ENCODE data around the gene KIF19. TPM values are rescaled to one million over a fixed set of nuclear protein-coding genes. Genes with fewer than 3 reads are reported as not detected.

KIF19 gene
- total RNA-seq, 1 experiment from 2014 or later = 0.15 TPM

DNA sequence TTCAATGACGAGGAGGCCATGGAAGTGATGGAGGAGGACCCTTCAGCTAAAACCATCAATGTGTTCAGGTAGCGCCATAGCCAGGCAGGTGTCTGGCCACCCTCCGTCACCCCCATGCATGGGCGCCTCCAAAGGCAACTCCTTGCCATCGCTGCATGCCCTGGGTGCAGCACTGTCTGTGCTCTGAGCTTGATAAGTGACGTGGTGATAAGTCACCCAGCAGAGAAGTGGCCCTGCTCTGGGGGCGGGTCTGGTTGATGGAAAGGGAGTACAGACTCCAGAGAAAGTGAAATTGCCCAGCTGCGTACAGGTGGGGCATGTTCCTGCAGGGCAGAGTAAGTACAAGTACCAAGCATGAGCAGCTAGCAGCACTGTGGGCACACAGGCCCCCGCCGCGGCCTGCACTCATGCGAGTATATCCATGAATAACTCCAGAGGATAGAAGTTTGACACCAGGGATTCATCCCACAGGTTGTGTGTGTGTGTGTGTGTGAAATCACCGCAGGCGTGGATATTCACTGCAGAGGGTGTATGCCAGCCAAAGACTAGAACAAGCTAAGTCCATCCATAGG, 38.9 kb upstream of the KIF19 start:
- peaks cover 5 to 10% of the 10 kb centered on the region in 2 experiments; a peak in 3 of 4 replicates for H3K4me1 ChIP-seq (ENCODE audit: control insufficient read depth in 1 of 2, insufficient read depth in 2 of 2, low read length in 2 of 2)
- no peak for TF ChIP-seq REST (IDR thresholded peaks at IDR 0.05; ENCODE audit: low read depth)
- no peak for TF ChIP-seq POLR2A (IDR thresholded peaks at IDR 0.05; ENCODE audit: borderline replicate concordance, extremely low read depth, insufficient read depth, insufficient read length)
- TF ChIP-seq EZH2phosphoT487 (IDR thresholded peaks at IDR 0.05; ENCODE audit: borderline replicate concordance) = no peak
- no peak for TF ChIP-seq CEBPB (IDR thresholded peaks at IDR 0.05; ENCODE audit: low read depth)
- TF ChIP-seq SIN3A (IDR thresholded peaks at IDR 0.05; ENCODE audit: low read depth) = no peak
- no peak for TF ChIP-seq ZFX (IDR thresholded peaks at IDR 0.05)
- no peak for TF ChIP-seq TCF7L2 (IDR thresholded peaks at IDR 0.05; ENCODE audit: borderline replicate concordance, extremely low read depth, insufficient read depth, insufficient read length)
- no peak for TF ChIP-seq YY1 (IDR thresholded peaks at IDR 0.05; ENCODE audit: extremely low read depth, insufficient replicate concordance, low read depth, low read length)
- no peak for TF ChIP-seq MAX (IDR thresholded peaks at IDR 0.05)
- no peak for TF ChIP-seq EZH2 (IDR thresholded peaks at IDR 0.05)
- no peak overlapping the region for H3K27ac ChIP-seq (ENCODE audit: low read depth, low read length)
- intact Hi-C loops (cut with micrococcal nuclease) = no loop called here
- CTCF ChIA-PET = interaction anchor here (0.8 to 1.6 kb wide), 2 partner anchors 9 to 81 kb away, joined by 3 to 5 read pairs; partner anchors contain the start of gene GPR142
- no peaks in the 10 kb centered on the region for H4K20me1 ChIP-seq (ENCODE audit: insufficient read depth)
- no peaks in the 10 kb centered on the region for H3K9me3 ChIP-seq (ENCODE audit: control insufficient read depth in 1 of 2, insufficient read depth in 1 of 2, low read depth in 1 of 2, low read length in 2 of 2)
- H3K9me2 ChIP-seq (ENCODE audit: insufficient read depth) = no peaks in the 10 kb centered on the region
- H3K27me3 ChIP-seq (ENCODE audit: insufficient read depth, low read length) = no peaks in the 10 kb centered on the region
- ATAC-seq = no peak
- no peak overlapping the region for H3K4me2 ChIP-seq (ENCODE audit: low read length)
- no peak overlapping the region for H2AFZ ChIP-seq (ENCODE audit: low read depth, low read length, poor library complexity, severe bottlenecking)
- H3K36me3 ChIP-seq (ENCODE audit: control insufficient read depth in 1 of 2, insufficient read depth in 2 of 2, low read length in 2 of 2) = no peaks in the 10 kb centered on the region
- no peak overlapping the region for H3K9ac ChIP-seq (ENCODE audit: low read length)
- RAD21 ChIA-PET (ENCODE audit: low non-redundant PET in 1 of 2, low total read pairs in 2 of 2, uncharacterized antibody in 2 of 2, unreplicated experiment in 2 of 2) = no interaction called here
- DNase-seq (ENCODE audit: low read depth, low spot score) = no peak
- no TSS peak for BruUV-seq (replicated peaks)
- POLR2A ChIA-PET = no interaction called here
- no peak overlapping the region for H3K4me3 ChIP-seq (replicated peaks in 1 of 2; ENCODE audit: low read depth in 1 of 2, low read length in 2 of 2)
- no peaks in the 10 kb centered on the region for H3K79me2 ChIP-seq (ENCODE audit: insufficient read depth, low read length)
